Daoy (cell line): ENCODE measurements around the gene HOXD13. TPM values are rescaled to one million over a fixed set of nuclear protein-coding genes. Genes with fewer than 3 reads are reported as not detected.

Source experiments
- DNase-seq: peaks from one replicate; pipeline ENCODE4 v3.0.0-alpha.2; 2015; ENCODE audit warnings: low read depth
- total RNA-seq: library from RNA; depleted of rRNA; stranded (reverse); fragments of >200 nt; shearing (Covaris generic); gene quantifications from 2 replicates; pipeline ENCODE4 v1.2.3, GENCODE V29; 2014; rRNA removed

Gene HOXD13
- total RNA-seq, 1 experiment from 2014 or later = 21.5 TPM

DNA sequence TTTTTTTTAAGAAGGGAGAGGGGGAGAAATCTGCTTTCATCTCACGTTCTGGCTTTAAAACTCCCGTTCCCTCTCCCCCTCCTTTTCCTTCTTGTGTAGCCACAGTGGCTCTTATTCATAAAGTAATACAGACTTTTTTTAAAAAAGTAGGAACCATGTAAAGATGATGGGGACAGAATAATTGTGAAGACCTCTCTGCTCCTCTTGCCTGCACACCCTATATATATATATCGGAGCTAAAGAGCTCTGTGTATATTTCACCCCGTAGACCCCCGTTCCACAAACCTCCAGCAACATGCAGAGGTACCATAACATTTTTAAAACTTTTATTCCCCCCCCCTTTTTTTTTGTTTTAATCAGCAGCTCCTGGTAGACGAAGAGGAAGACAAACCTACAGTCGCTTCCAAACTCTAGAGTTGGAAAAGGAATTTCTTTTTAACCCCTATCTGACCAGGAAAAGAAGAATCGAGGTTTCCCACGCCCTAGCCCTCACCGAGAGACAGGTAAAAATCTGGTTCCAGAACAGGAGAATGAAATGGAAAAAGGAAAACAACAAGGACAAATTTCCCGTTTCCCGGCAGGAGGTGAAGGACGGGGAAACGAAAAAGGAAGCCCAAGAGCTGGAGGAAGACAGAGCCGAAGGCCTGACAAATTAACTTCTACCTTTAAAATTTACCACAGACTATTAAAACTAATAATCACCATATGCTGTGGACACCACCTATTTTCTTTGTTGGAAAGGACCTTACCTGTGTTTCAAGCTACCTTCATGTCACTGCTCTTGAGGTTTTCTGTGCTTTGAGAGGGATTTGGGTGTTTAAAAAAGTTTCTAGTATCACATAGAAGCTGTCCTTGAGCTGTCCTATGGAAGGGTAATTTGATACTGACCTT is 38.7 kb downstream of the HOXD13 start:
- DNase-seq = no peak

DNA sequence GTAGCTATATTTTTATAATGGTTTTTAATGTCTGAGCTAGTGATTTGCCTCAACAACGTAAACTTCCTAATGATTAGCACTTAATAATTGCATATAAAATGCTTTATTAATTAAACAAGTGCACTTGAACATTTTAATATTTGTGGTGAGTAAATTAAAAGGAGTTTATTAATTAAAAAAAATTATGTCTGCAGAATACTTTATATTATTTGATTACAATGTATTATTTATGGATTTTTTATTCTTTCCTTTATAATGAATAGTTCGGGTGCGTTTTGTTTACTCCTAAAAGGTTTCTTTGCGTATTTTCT is 39.3 kb downstream of the HOXD13 start:
- DNase-seq = no peak

DNA sequence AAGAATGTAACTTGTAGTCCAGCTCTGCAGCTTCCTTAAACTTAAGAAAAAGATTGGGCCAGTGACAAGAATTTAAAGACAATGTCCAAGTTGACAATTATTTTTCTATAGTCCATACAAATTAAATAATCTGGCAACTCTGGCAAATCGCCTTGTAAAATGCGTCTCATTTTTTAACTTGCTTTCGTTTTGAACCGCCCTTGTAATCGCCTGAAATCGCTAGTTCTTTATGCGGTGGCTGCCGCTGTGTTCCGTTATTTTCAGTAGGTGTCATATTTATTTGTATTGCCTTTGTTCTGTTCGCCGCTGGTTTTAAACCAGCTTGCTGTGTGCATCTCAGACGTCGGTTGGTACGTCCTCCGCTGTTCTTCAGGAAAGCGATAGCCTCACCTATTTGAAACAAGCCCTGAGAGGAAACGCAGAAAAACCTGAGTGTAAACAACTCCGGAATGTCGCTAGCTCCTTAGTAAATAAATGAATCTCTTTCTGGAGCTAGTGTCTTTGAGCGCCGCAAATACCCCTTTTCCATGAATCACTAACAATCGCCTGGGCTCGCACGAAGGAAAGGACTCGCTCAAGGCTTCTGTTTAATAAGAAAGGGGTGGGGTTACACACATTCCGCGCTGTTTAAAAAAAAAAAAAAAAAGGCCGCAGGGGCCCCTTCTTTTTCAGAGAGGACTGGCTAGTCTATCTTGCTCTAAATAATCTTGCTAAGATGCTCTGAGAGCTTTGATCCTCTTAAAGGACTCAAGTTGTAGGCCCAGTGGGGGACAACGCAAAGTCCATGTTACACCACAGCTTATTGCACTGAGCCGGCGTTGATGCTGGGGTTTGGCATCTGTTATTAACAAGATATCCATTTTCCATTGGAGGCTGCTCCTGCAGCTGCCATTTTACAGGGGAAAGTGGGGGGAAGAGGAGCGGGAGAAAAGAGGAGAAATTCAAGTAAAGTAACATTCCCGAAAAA is 40.0 kb downstream of the HOXD13 start:
- no peak for DNase-seq

DNA sequence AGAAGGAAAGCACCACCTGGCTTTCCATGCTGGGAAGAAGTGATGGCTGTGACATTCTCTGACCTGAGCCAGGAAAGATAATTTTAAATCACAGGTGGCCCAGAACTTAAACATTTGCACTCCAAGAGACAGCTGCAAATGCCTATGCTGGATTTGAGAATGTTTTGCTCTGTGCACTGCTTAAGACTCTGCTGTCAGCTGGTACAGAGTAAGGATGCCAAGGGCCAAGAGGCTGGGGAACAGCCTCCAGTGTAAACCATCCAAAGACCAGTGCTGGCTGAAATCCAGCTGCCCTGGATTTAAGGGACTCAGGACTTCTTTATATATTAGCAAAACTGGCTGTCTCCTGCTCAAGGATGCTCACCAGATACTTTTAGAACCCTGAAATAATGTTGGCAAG is 40.9 kb downstream of the HOXD13 start:
- no peak for DNase-seq

DNA sequence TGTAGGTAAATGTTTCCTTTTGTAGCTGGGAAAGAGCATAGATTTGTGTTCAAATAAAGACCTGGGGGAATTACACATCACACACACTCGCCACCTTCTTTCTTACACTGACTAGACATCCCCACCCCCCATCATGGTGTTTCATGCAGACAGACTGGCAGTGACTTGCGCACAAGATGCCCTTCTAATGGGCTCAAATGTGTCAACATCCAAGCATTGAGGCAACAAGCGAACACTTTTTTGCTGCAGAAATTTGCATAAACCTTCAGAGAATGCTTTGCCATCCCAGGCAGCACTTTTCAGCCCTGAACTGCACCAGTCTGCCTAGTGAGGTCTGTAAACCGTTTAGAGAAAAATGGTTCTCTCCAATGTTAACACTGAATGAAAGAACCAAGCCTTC is 41.5 kb downstream of the HOXD13 start:
- no peak for DNase-seq

DNA sequence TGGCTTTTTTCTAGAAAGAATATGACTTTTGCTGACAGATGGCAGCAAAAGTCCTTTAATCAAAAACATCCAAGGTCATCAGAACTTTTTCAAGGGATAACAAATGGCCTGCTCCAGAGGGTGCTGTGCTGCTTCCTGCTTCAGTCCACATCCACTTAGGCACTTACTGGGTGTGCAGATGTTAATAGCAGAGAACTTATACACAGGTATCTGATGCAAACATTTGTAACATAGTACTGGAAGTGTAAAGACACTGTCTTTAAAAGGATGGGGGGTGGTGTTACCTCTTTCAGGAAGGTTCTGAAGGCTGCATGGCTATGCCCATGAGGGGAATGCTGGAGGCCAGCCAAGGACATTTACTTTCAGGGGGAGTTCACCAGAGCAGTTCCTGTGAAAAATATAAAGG is 42.5 kb downstream of the HOXD13 start:
- no peak for DNase-seq

DNA sequence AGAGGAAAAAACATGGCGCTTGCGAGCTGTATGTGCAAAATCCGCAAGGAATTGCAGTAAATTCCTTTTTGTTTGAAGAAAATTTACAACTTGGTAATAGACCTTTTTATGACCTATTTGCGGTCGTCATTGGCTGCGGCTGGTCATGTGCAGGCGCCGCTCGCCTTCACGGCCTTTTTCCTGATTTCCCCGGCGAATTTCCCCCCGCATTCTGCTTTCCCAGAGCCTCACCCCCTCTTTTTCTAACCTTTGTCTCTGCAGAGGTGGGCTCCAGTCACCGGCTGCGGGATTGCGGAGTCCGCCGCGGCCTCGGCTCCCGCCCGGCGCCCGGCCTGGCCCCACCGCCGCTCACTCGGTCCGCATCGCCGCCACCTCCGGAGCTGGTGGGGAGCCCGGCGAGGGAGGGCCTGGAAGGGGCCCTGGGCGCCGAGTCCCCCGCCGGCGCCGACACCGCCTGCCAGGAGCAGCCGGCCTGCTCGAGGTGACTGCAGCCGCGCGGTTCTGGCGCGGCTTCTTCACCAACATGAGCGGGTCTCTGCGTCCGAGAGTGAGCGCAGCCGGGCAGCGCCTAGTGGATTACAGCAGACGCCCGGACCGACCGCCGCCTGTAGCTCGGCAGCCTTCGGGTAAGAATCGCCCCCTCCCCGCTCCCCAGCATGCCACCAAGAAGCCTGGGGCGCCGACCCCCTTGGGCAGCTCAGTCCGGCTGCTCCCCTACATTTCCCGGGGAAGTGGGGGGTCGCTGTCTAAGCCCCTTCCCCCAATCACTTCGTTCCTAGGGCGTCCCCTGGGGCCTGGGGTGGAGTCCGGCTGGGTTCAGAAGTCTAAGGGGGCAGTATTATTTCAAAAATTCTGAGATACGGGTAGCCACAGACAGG is 44.1 kb downstream of the HOXD13 start:
- peak; percentile 53 for DNase-seq

DNA sequence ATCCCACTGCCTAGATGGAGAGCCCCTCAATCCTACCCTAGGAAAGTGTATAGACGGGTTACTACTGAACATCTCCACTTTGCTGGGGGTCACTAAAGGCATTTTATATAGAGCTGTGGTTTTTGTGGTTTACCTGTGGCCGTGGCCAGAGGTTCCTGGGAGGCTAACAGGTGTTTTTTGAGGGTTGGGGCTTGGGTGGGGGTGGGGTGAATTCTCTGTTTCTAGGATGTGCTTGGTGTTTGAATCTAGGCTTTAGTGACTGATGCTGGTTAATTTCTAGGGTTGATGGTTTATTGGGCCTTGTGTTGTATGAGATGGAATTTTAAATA is 44.7 kb downstream of the HOXD13 start:
- DNase-seq = no peak

DNA sequence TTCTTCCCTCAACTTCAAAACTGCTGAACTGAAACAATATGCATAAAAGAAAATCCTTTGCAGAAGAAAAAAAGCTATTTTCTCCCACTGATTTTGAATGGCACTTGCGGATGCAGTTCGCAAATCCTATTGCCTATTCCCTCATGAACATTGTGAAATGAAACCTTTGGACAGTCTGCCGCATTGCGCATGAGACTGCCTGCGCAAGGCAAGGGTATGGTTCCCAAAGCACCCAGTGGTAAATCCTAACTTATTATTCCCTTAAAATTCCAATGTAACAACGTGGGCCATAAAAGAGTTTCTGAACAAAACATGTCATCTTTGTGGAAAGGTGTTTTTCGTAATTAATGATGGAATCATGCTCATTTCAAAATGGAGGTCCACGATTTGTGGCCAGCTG is 45.4 kb downstream of the HOXD13 start:
- DNase-seq = no peak

DNA sequence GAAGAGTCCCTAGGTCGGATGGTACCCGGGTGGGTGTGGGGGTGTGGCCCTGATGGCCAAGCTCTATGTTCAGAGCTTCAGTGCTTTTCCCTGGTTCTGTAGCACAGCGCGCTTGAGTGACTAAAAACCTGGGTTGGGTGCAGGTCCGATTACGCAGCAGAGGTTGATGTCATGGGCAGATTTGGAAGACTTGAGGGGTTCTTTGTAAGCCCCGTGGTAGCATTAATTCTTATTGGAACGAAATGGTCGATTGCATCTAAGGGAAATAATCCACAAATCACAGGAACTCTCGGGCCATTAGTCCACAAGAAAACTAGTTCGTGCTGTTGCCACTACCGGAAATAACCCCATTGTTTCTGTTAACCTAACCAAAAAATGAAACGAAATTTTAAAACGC is 46.0 kb downstream of the HOXD13 start:
- no peak for DNase-seq

DNA sequence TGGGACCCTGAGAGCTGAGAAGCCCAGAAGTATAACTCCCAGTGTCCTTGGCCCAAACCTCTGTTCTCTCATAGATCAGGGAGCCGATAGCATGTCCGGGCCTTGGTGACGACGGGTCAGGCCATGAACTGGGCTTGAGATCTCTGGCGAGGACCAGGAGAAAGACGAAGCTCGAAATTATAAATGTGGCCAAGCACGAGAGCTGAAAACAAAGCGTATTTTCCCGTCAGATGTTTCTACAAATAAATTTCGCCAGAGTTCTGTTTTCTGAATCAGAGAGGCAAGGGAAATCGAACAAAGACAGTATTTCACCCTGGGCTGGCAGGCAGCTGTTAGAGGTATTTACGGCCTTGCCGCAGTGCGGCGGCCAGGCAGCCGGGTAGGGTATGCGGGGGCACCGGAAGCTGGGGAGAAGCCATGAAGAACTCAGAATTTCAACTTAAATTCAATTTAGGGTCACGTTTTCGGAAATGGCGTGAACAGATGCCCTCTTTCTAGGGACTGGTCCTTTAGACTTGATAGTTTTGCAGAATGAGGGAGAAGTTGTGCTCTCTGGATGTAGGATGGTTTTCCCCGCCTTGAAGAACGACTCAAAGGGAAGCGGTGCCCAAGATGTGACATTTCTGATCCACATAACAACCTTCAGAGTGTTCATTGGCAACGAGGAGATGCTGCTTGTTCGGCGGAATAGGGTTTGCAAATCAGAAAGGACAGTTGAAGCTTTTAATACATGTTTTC is 46.6 kb downstream of the HOXD13 start:
- DNase-seq = no peak

DNA sequence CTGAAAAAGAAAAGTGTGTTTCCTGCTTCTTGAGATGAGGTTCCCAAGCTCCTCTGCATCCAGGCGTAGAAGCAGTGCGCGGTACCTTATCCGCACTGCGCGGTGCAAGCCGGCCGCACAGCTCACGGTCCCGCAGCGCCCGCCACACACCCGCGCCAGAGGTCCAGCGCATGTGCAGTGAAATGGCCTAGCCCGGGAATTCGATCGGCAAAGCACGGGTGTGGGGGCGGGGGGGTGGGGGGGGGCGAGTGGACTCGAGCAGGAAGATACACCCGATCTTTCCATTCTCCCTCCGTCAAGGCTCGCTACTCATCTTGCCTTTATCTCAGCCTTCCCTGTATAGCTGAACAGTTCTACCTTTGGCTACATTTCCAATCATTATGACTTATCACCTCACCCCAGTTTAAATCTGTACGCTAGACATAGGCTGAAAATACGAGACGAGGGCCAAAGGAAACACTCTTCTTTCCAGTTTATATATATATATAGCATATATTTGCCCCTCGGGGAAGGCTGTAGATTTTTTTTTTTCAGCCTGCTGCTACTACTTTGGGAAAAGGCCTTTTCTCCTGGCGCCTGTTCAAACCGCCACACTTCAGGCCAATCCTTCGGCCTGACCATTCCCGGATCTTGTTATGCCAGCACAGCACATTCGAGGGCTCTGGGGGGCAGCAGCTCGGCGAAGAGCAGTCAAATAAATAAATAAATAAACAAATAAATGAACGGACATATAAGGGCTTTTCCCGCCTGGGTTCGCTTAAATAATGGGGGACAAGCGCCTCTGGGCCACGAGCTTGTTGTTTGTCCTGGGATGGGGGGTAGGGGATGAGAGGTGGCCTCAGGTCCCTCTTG is 47.4 kb downstream of the HOXD13 start:
- no peak for DNase-seq

DNA sequence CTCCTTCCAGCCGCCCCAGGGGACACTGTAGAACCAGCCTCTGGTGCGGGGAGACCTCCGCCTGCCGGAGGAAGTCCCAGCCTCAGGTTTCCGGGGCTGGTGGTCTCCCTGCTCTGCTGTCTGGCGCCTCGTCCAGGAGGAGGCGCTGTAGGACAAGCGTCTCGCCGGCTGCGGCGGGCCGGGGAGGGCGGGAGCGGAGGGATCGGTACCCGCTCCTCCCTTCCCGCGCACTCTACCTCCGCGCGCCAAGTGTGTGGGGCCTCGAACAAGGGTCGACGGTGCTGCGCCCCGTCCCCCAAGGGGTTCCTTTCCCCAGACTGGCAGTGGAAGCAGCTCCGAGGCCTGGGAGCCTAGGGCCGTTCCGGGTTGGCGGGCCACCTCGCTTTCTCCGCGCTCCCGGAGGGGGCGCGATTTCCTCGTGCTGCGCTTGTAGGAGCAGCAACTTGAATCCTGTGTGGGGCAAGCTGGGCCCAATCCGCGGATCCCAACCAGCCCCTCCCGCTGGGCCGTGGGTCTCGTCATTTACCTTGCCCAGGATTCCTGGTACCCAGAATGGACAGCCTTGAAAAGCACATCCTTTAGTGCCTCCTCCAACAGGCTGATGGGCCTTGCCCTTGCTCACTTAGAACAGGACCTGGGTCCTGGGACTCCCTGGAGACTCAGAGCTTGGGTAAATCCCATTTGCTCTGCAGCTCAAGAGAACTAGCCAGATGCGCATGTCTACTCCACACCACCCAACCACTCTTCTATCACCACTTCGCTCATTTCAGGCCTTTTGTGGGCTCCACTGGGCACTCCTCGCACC is 48.2 kb downstream of the HOXD13 start:
- DNase-seq = peak; percentile 89

DNA sequence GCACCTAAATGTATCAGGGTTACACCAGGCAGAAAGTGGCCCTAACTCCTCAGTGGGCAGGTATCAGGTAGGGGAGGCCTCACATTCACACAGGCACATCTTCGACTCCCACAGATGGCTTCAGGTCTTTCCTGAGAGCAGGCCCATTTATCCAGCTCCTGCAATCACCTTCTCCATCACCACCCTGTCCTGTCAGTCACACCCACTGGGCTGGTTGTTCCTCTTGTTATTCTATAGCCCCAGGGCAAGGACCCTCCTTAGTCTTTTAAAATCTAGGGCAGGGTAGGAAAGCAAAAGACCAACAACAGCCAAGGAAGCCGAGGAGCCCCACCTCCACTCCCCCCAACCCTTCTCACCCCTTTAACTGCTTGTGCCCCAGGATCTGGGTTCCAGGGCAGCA is 49.8 kb downstream of the HOXD13 start:
- no peak for DNase-seq

Other genes starting within 250 kb of the HOXD13 start
- gene LNPK, start 90.5 kb upstream of the HOXD13 start, total RNA-seq = 19.7 and 29.4 TPM in 2 replicates
- not detected in 2 replicates for gene EVX2, start 8.8 kb upstream of the HOXD13 start, total RNA-seq
- gene HOXD12, start 7.1 kb downstream of the HOXD13 start, total RNA-seq = 0.46 TPM in 1 of 2 replicates, not detected in the other
- gene HOXD11, start 14.6 kb downstream of the HOXD13 start, total RNA-seq = 13.4 and 14.0 TPM in 2 replicates
- gene HOXD10, start 24.1 kb downstream of the HOXD13 start, total RNA-seq = 14.8 and 18.6 TPM in 2 replicates
- 2.5 and 3.1 TPM in 2 replicates for gene HOXD9, start 30.0 kb downstream of the HOXD13 start, total RNA-seq
- gene HOXD8, start 37.0 kb downstream of the HOXD13 start, total RNA-seq = 9.7 and 9.9 TPM in 2 replicates
- 1.5 and 2.5 TPM in 2 replicates for gene HOXD4, start 58.8 kb downstream of the HOXD13 start, total RNA-seq
- gene HOXD3, start 64.6 kb downstream of the HOXD13 start, total RNA-seq = 5.0 and 10.9 TPM in 2 replicates
- gene HOXD1, start 95.9 kb downstream of the HOXD13 start, total RNA-seq = 1.3 and 3.0 TPM in 2 replicates
- 37.1 and 53.4 TPM in 2 replicates for gene MTX2, start 176.7 kb downstream of the HOXD13 start, total RNA-seq